Measurements from ENCODE around the gene SLC25A5.

- TF ChIP-seq NRF1 (IDR thresholded peaks at IDR 0.05; ENCODE audit: low read depth, low read length) (no peak), CHD2 (IDR thresholded peaks at IDR 0.05; ENCODE audit: low read length, partially characterized antibody) (no peak), CTCF (IDR thresholded peaks at IDR 0.05) (no peak), REST (IDR thresholded peaks at IDR 0.05; ENCODE audit: low read depth, low read length) (no peak), TAF1 (IDR thresholded peaks at IDR 0.05; ENCODE audit: borderline replicate concordance, low read depth, low read length) (no peak), RFX5 (IDR thresholded peaks at IDR 0.05; ENCODE audit: low read length) (no peak), RCOR1 (IDR thresholded peaks at IDR 0.05; ENCODE audit: low read length) (no peak), TCF12 (IDR thresholded peaks at IDR 0.05) (no peak), EP300 (IDR thresholded peaks at IDR 0.05; ENCODE audit: borderline replicate concordance in 1 of 2, low read depth in 1 of 2, low read length in 1 of 2) (no peak), EZH2phosphoT487 (IDR thresholded peaks at IDR 0.05; ENCODE audit: borderline replicate concordance, low read depth) (no peak), POLR2AphosphoS5 (IDR thresholded peaks at IDR 0.05; ENCODE audit: low read depth, low read length) (no peak), USF1 (IDR thresholded peaks at IDR 0.05; ENCODE audit: borderline replicate concordance, low read depth) (no peak), USF2 (IDR thresholded peaks at IDR 0.05; ENCODE audit: borderline replicate concordance, low read depth, low read length) (no peak)
Measured at GRCh38 chrX:119502727-119503483, 34.7 kb downstream of the SLC25A5 start.

Measured in SK-N-SH (cell line).